ENCODE results near the gene TBCEL.
"Not testable (repeated sequence)": the region's sequence is repeated elsewhere in the genome, so short reads cannot be mapped to it uniquely, and the experiment has no call there.

Gene TBCEL, protein sequence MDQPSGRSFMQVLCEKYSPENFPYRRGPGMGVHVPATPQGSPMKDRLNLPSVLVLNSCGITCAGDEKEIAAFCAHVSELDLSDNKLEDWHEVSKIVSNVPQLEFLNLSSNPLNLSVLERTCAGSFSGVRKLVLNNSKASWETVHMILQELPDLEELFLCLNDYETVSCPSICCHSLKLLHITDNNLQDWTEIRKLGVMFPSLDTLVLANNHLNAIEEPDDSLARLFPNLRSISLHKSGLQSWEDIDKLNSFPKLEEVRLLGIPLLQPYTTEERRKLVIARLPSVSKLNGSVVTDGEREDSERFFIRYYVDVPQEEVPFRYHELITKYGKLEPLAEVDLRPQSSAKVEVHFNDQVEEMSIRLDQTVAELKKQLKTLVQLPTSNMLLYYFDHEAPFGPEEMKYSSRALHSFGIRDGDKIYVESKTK

DNA sequence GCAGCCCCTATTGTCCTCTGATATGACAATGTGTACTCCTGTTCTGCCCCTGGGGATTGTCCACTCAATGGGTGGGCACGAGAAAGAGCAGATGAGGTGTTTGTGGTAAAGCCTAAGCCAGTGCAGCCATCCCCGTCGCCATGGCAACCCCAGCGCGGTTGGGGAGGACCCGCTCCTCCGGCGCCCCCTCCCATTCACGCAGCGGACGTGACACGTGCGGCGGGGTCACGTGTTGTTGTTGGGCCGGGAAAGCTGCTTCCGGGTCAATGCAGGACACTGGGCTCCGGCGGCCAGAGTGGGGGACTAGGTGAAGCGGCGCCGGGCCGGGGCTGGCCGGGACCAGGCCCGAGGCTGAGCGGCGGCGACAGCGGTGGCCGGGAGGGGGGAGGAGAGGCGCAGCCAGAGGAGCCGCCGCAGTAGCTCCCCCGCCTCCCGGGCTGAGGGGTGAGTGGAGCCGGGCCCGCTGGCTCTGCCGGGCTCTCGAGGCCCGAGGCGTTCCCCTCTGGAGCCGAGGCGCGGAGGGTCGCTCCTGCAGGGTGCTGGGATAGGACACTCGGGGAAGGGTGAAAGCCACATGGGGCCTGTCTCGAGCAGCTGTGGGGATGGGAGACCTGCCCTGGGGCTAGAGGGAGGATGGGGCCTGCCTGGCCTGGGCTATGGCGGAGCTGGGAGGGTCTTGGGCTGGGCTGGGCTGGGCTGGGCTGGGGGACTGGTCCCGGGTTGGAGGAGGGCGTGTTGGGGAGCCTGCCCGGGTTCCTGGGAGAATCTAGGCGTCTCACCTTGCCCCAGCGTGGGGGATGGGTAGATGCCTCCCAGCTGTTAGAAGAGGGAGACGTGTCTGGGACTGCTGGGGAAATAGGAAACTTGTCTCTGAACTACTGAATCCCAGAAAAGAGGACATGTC, at the start of gene TBCEL:
TSS of gene TBCEL (plus strand) at position 255 of the 904 bp plus-strand sequence. CDS start 21,589 bp downstream, outside the sequence.
- peak; percentile 72 to 78 for DNase-seq

GRCh38 chr11:120974466-120974865, 49.4 kb upstream of the TBCEL start:
- no peak for DNase-seq

DNA sequence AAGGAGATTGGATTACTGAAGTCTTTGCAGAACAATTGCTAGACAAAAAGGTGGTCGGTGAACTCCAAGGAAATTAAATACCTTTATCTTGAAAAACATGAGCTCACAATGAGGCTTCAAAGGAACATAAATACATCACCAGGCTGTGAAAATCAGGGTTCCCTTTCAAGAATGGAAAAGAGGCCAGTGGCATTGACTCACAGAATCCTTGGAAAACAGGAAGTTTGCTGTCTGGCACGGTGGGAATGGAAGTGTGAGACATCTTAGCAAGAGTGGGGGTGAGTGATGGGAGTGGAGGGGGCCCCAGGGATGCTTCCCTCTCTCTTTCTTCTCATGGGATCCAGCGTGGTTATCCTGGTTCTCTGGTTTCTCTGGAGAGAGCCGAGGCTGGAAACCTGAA, 48.9 kb upstream of the TBCEL start:
- no peak for DNase-seq

DNA sequence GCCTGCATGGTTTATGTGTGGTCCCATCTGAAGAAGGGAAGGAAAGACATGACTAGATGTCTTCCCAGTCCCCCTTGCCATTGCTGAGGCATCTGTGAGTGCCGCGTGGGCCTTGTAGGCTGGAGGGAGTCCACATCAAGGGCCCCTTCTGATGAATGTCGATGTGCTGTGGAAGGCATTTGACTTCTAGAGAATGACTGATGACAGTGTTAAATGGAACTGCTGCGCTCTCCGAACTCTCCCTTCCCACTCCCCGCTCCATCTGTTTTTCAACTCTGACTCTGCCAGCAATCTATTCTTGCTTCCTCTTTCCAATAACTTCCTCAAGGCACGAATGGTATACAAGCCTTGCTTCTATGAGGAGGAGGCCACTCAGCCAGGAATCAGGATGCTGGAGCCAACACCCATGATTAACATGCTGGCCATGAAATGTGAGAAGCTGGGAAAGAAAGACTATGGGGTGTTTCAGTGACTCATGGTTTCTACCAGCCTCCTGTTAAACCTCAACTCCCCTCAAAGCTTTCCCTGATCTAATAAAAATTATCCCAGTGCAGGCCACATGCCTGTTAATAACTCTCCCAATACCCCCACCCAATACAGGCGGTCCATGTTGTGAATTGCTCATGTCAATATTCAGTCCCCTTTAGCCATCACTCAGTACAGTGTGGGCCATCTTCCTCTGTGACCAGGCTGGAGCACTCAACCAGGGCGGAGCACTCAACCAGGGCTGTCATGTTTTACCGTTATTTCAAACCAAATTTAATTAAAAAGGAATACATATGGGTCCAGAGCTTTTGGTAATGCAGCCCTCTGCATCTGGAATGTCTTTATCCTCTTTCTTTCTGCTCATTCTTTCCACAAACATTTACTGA, 46.4 kb upstream of the TBCEL start:
- no peak for DNase-seq

DNA sequence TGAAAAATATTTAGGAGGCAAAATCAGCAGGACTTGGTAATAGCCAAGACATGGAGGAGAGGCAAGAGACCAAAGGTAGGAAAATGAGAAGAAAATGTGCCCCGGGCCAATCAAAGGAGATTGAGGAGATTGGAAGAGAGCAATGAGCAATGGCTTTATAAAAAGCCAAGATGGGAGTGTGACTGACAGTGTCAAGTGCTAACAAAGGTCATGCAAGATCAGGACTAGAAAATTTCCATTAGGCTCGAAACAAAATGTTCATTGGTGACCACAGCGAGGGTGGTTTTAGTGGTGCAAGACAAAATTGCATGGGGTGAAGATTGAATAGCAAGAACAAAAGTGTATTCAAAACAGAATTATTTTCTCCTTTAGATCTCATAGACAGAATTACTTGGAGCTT, 45.2 kb upstream of the TBCEL start:
- no peak for DNase-seq

- DNase-seq, result no peak
These were observed 38.0 kb upstream of the TBCEL start for GRCh38 chr11:120985718-120986569.

DNA sequence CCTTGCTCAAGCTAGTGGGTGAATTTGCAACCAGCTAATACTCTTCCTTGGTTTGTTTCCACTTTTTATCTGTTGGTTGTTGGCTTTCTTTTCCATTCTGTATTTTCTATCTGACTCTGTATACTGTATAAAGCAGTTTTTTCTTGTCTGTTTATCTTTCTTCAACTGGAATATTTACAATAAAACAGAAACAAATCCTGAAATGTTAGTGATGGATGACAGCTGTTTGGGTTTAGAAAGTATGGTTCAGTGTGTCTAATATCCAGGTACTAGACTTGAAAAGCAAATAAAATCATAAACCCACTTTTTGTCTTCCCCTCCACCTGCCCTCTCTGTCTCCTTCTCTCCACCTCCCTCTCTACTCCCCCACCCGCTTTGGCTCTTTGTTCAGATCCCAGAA, 35.3 kb upstream of the TBCEL start:
- no peak for DNase-seq

DNA sequence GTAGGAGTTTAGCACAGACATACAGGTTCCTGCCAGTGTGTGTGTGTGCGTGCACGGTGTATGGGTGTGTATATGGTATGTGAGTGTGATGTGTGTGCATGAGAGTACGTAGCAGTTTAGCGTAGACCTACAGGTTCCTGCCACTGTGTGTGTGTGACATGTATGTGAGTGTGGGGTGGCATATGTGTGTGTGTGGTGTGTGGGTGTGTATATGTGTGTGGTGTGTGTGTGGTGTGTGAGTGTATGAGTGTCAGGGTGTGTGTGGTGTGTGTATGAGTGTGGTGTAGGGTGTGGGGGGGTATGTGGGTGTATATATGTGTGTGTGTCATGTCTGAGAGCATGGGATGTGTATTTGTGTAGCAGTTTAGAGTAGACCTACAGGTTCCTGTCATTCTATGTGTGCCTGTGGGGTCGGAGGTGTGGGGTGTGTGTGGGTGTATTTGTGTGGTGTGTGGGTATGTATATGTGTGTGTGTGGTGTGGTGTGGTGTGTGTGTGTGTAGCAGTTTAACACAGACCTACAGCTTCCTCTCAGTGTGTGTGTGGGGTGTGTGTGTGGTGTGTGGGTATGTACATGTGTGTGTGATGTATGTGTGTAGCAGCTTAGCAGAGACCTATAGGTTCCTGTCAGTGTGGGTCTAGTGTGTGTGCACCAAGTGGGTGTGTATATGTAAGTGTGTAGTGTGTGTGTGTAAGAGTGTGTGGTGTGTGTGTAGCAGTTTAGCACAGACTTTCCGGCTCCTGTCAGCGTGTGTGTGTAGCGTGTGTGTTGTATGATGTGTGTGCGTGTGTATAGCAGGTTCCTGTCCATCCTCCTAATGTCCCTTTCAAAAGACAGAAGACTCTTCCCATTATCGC, 31.8 kb upstream of the TBCEL start:
- DNase-seq, result no peak

DNA sequence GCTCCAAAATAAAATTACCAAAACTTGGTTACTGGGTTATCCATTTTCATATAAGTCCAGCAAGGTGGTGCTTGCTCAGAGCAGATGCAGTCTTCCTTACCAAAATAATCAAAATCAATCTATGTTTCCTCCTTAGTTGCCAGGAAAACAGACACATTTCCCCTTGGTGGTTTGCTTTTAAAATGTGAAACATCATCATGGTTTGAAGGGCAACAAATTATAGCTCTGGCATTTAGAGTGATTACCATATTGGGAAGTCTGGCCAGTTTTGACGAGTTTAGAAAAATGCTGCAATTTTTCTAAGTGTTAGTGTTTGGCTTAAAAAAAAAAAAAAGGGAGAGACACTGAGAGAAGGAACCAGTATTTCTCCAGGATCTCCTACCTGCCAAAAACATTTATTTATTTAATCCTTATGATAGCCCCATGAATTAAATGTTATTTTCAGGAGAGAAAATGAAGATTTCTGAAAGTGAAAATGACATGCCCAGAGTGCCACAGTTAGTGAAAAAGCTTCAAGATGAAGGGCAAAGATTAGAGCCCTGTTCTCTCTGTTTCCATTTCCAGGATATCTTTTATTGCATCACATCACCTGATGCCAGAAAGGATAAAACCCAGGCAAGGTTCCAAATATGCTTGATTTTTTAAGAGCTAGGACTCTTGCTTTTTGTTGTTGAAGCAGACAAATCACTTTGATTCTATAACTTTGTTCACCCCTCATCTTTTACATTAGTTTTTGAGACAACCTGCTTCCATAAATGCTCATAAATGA, 29.6 kb upstream of the TBCEL start:
- DNase-seq, result no peak

DNA sequence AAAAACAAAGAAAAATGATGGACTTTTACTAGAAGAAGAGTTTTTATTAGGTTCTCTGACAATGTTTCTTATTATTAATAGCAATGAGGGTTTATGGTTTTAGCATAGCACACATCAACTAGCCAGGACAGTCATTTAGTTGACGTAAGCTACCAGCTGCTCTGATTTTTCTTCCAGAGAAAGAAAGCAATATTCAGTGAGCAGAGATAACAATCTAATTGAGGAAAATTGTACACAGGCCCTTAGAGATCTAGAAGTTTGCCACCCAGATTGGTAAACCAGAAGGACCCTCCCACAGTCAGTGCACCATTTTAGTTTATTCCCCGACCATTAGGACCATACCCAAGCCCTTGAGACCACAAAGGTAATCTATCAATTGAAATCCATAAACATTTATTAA, 28.7 kb upstream of the TBCEL start:
- DNase-seq, result no peak

- DNase-seq, result no peak
These were observed 26.9 kb upstream of the TBCEL start for GRCh38 chr11:120996973-120997372.

- DNase-seq, result no peak
These were observed 25.3 kb upstream of the TBCEL start for GRCh38 chr11:120998581-120998980.

GRCh38 chr11:121004206-121004840, 19.6 kb upstream of the TBCEL start:
- no peak for DNase-seq

GRCh38 chr11:121006922-121007321, 17.0 kb upstream of the TBCEL start:
- DNase-seq, result no peak

DNA sequence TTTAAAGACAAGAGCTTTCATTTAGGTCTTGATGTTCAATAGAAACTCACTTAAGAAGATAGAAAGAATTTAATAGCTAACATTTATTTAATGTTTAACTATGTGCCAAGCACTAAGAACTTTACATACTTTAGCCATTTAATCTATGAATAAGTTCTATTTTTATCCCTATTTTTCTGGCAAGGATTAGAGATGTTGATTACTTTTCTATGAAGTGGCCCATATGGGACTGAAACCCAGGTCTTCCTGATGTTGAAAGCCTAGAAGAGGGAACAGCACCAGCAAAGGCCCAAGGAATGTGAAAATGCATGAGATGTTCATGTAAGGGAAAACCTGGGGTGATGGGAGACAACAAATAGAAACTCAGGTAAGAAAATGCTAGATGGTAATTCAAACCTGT, 15.4 kb upstream of the TBCEL start:
- no peak for DNase-seq

GRCh38 chr11:121012091-121012490, 11.8 kb upstream of the TBCEL start:
- no peak for DNase-seq

GRCh38 chr11:121018746-121019145, 5.2 kb upstream of the TBCEL start:
- no peak for DNase-seq

GRCh38 chr11:121021718-121022117, 2.2 kb upstream of the TBCEL start:
- not testable (repeated sequence) for DNase-seq

DNA sequence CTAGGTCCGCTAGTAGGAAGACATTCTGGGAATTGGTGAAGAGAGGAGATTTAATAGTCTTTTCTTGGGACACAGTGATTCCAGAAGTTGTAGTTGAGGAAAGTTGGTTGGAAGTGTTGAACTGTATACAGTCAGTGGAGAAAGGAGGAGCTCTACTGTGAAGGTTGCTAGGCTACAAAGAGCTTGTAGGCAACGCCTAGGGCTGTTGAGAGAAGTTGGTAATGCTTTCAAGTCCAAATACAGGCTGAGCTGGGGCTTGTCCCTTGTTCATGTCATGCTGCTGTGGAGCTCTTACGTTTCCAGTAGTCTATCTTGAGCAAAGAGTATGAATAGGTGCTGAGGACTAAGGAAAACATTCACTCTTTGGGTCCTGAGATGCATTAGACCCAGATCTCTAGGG, 1.1 kb downstream of the TBCEL start:
- DNase-seq, result no peak

DNA sequence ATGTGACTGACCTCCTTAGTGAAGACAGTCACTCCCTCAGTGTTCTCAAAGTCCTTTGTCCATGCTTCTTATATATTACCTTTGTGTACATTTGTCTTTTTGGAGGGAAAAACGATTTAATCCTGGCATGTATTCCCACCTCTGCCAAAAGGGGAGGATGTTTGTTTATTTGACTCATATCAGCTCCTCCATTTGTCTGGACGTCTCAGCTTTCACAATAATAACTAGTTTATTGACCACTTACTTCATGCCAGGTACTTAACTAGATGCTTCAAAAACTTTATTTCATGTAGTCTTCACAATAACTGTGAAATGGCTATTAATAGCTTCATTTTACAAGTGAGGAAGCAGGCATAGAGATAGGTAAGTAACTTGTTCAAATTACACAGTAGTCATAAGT, 5.3 kb downstream of the TBCEL start:
- no peak for DNase-seq

Measured in SW 1271 (cell line).